H9 (cell line): ENCODE results near the gene COL4A2. TPM values are rescaled to one million over a fixed set of nuclear protein-coding genes. Genes with fewer than 3 reads are reported as not detected.

Experiments
- DNase-seq: peaks from one replicate; pipeline ENCODE4 v3.0.0-alpha.2; 2017
- H2AFZ ChIP-seq: one replicate; pipeline ENCODE4 v1.6.1; 2013; ENCODE audit warnings: mild to moderate bottlenecking, low read length, control low read depth, moderate library complexity
- H2AK5ac ChIP-seq: 2 replicates; pipeline ENCODE4 v1.6.1; 2013; ENCODE audit warnings: low read length, control low read depth, mixed read lengths; ENCODE audit not compliant: insufficient read length
- H2BK120ac ChIP-seq: one replicate; pipeline ENCODE4 v1.6.1; 2013; ENCODE audit warnings: low read depth, mild to moderate bottlenecking, low read length, control low read depth, inconsistent platforms; ENCODE audit not compliant: poor library complexity, severe bottlenecking
- H2BK12ac ChIP-seq: 2 replicates; pipeline ENCODE4 v1.6.1; 2013; ENCODE audit warnings: low read length, control low read depth, mixed read lengths, low read depth; ENCODE audit not compliant: insufficient read length
- H2BK15ac ChIP-seq: 2 replicates; pipeline ENCODE4 v1.6.1; 2013; ENCODE audit warnings: low read depth, low read length, control low read depth
- H2BK20ac ChIP-seq: one replicate; pipeline ENCODE4 v1.6.1; 2013; ENCODE audit warnings: low read depth, mild to moderate bottlenecking, low read length, control low read depth, inconsistent platforms; ENCODE audit not compliant: poor library complexity, severe bottlenecking
- H2BK5ac ChIP-seq: 2 replicates; pipeline ENCODE4 v1.6.1; 2013; ENCODE audit warnings: low read length, control low read depth, mixed read lengths; ENCODE audit not compliant: insufficient read length
- H3K14ac ChIP-seq: 2 replicates; pipeline ENCODE4 v1.6.1; 2013; ENCODE audit warnings: low read length, control low read depth; ENCODE audit not compliant: insufficient read depth
- H3K18ac ChIP-seq: 2 replicates; pipeline ENCODE4 v1.6.1; 2013; ENCODE audit warnings: low read depth, mild to moderate bottlenecking, mixed read lengths, low read length, control low read depth; ENCODE audit not compliant: insufficient read length
- H3K23ac ChIP-seq: 2 replicates; pipeline ENCODE4 v1.6.1; 2013; ENCODE audit warnings: low read length, control low read depth, mixed read lengths, low read depth; ENCODE audit not compliant: insufficient read length
- H3K23me2 ChIP-seq: 2 replicates; pipeline ENCODE4 v1.6.1; 2013; ENCODE audit warnings: low read depth, mild to moderate bottlenecking, mixed read lengths, low read length, control low read depth; ENCODE audit not compliant: insufficient read length, poor library complexity, severe bottlenecking
- H3K27ac ChIP-seq: 2 replicates; pipeline ENCODE4 v1.5.1; 2013; ENCODE audit warnings: low read length, control low read depth, mixed read lengths, low read depth; ENCODE audit not compliant: insufficient read length
- H3K27me3 ChIP-seq: 2 replicates; pipeline ENCODE4 v1.6.1; 2013; ENCODE audit warnings: low read length, control low read depth, inconsistent platforms; ENCODE audit not compliant: insufficient read depth
- H3K4ac ChIP-seq: 2 replicates; pipeline ENCODE4 v1.6.1; 2013; ENCODE audit warnings: low read depth, mild to moderate bottlenecking, control low read depth, inconsistent platforms, low read length, moderate library complexity
- H3K4me1 ChIP-seq: 2 replicates; pipeline ENCODE4 v1.6.1; 2013; ENCODE audit warnings: low read length, control low read depth, inconsistent platforms; ENCODE audit not compliant: insufficient read depth
- H3K4me2 ChIP-seq: 2 replicates; pipeline ENCODE4 v1.6.1; 2013; ENCODE audit warnings: low read length, control low read depth, mixed read lengths; ENCODE audit not compliant: insufficient read length, insufficient read depth
- H3K56ac ChIP-seq: 2 replicates; pipeline ENCODE4 v1.6.1; 2013; ENCODE audit warnings: low read depth, mild to moderate bottlenecking, mixed read lengths, low read length, control low read depth; ENCODE audit not compliant: insufficient read length
- H3K79me1 ChIP-seq: 2 replicates; pipeline ENCODE4 v1.6.1; 2013; ENCODE audit warnings: low read depth, mild to moderate bottlenecking, moderate library complexity, low read length, control low read depth, inconsistent platforms; ENCODE audit not compliant: insufficient read depth, poor library complexity, severe bottlenecking
- H3K79me2 ChIP-seq: 2 replicates; pipeline ENCODE4 v1.6.1; 2013; ENCODE audit warnings: low read length, control low read depth, inconsistent platforms; ENCODE audit not compliant: insufficient read depth
- H3K9ac ChIP-seq: 2 replicates; pipeline ENCODE4 v1.6.1; 2013; ENCODE audit warnings: low read length, control low read depth, mixed read lengths; ENCODE audit not compliant: insufficient read length; ENCODE audit errors: extremely low read depth
- H3K9me3 ChIP-seq: one replicate; pipeline ENCODE4 v1.6.1; 2013; ENCODE audit warnings: low read depth, low read length, inconsistent platforms; ENCODE audit not compliant: control insufficient read depth
- H3T11ph ChIP-seq: one replicate; pipeline ENCODE4 v1.6.1; 2013; ENCODE audit warnings: mild to moderate bottlenecking, low read length, control low read depth, inconsistent platforms
- H4K20me1 ChIP-seq: one replicate; pipeline ENCODE4 v1.6.1; 2013; ENCODE audit not compliant: control insufficient read depth, insufficient read length, insufficient read depth
- H4K5ac ChIP-seq: 2 replicates; pipeline ENCODE4 v1.6.1; 2013; ENCODE audit warnings: low read depth, mild to moderate bottlenecking, mixed read lengths, low read length, control low read depth; ENCODE audit not compliant: insufficient read length
- H4K8ac ChIP-seq: replicated peaks from 2 replicates; pipeline ENCODE4 v1.6.1; 2013; ENCODE audit warnings: low read length, control low read depth, mixed read lengths, low read depth; ENCODE audit not compliant: insufficient read length
- H4K91ac ChIP-seq: 2 replicates; pipeline ENCODE4 v1.6.1; 2013; ENCODE audit warnings: low read depth, mild to moderate bottlenecking, moderate library complexity, mixed read lengths, low read length, control low read depth; ENCODE audit not compliant: insufficient read length
- H3K27ac Mint-ChIP-seq, 3 experiments: 2 replicates in 2 of 3; 3 replicates in 1 of 3; pipeline ENCODE4 v1.8.0; 2020 to 2021; ENCODE audit warnings: mixed read lengths in 3 of 3, mild to moderate bottlenecking in 1 of 3, moderate library complexity in 1 of 3
- H3K27me3 Mint-ChIP-seq: 2 replicates; pipeline ENCODE4 v1.8.0; 2021; ENCODE audit warnings: low read depth, mild to moderate bottlenecking, moderate library complexity, mixed read lengths
- H3K36me3 Mint-ChIP-seq, 3 experiments: 2 replicates in 2 of 3; 3 replicates in 1 of 3; pipeline ENCODE4 v1.8.0; 2020 to 2021; ENCODE audit warnings: low read depth in 3 of 3, mixed read lengths in 3 of 3; ENCODE audit not compliant: insufficient read depth in 1 of 3
- H3K4me1 Mint-ChIP-seq, 2 experiments: 2 replicates each; pipeline ENCODE4 v1.8.0; 2020; ENCODE audit warnings: mixed read lengths in 2 of 2
- H3K4me3 Mint-ChIP-seq, 2 experiments: 2 replicates in 1 of 2; 3 replicates in 1 of 2; pipeline ENCODE4 v1.8.0; 2020 to 2021; ENCODE audit warnings: mild to moderate bottlenecking in 2 of 2, mixed read lengths in 2 of 2, moderate library complexity in 1 of 2
- H3K9me3 Mint-ChIP-seq, 2 experiments: 2 replicates in 1 of 2; 3 replicates in 1 of 2; pipeline ENCODE4 v1.8.0; 2020; ENCODE audit warnings: mild to moderate bottlenecking in 2 of 2, mixed read lengths in 2 of 2, moderate library complexity in 1 of 2
- CTCF ChIP-seq: fragments of 200-600 bp; sonication (generic); conservative IDR thresholded peaks from 3 replicates; pipeline ENCODE4 v1.8.0; 2021; ENCODE audit warnings: antibody characterized with exemption, mild to moderate bottlenecking
- WGBS: extraction: QIAGEN DNeasy Blood & Tissue Kit; methylation state at CpG from one replicate; pipeline ENCODE4 v1.1.7; 2013; ENCODE audit warnings: missing lambda C conversion rate, low lambda C conversion rate, mixed read lengths; ENCODE audit not compliant: insufficient read length; ENCODE audit errors: extremely low coverage; 5-methylcytosine and 5-hydroxymethylcytosine counted together
- total RNA-seq: library from RNA; stranded (reverse); gene quantifications from 2 replicates; pipeline ENCODE4 v1.2.1, GENCODE V29; 2021

COL4A2 gene
- total RNA-seq, 1 experiment from 2014 or later: 76.5 TPM

- H4K91ac ChIP-seq: no peak overlapping the region
- H3K23ac ChIP-seq: no peak overlapping the region
- no peak overlapping the region for H3K18ac ChIP-seq
- H2AK5ac ChIP-seq: no peak overlapping the region
- DNase-seq: no peak
- H3K27ac ChIP-seq: no peak overlapping the region
- Mint-ChIP-seq H3K4me1 (peaks cover 51 to 61% of the 10 kb centered on the region in 2 experiments), H3K4me3 (no peak overlapping the region), H3K36me3 (peaks cover 0 to 7% (median 0%) of the 10 kb centered on the region in 3 experiments; a peak in 4 of 7 replicates), H3K27ac (no peak overlapping the region), H3K9me3 (no peaks in the 10 kb centered on the region), H3K27me3 (no peaks in the 10 kb centered on the region)
- H4K20me1 ChIP-seq: no peaks in the 10 kb centered on the region
- no peaks in the 10 kb centered on the region; the same call in 1 of the 2 replicates for H3K4me1 ChIP-seq
- H3K9me3 ChIP-seq: no peaks in the 10 kb centered on the region
- no peak overlapping the region for H4K8ac ChIP-seq
- H2BK120ac ChIP-seq: no peak overlapping the region
- no peak overlapping the region for H3K56ac ChIP-seq
- no peak overlapping the region for H2BK5ac ChIP-seq
- no peaks in the 10 kb centered on the region for H3K23me2 ChIP-seq
- H3T11ph ChIP-seq: no peak overlapping the region
- H3K79me1 ChIP-seq: no peaks in the 10 kb centered on the region
- no peak overlapping the region for H3K4ac ChIP-seq
- H3K27me3 ChIP-seq: no peaks in the 10 kb centered on the region
- WGBS: no CpG with 5 or more reads among the region's 10 CpGs
- H3K9ac ChIP-seq: no peak overlapping the region
- no peak overlapping the region for H2BK15ac ChIP-seq
- no peak overlapping the region for H4K5ac ChIP-seq
- no peak overlapping the region for H2AFZ ChIP-seq
- no peak overlapping the region for H3K14ac ChIP-seq
- TF ChIP-seq CTCF: no peak
- no peak overlapping the region for H2BK20ac ChIP-seq
- H3K4me2 ChIP-seq: no peak overlapping the region
- H3K79me2 ChIP-seq: no peaks in the 10 kb centered on the region; the same call in 1 of the 2 replicates
- H2BK12ac ChIP-seq: no peak overlapping the region
Measured at GRCh38 chr13:110328573-110328972, 21.5 kb downstream of the COL4A2 start.
